WI38 (cell line): ENCODE data around the gene CTRB1.

Experiments used
- H3K4me3 ChIP-seq: 2 replicates; pipeline ENCODE4 v1.5.1; 2011; ENCODE audit warnings: low read depth, mild to moderate bottlenecking, control low read depth, low read length
- TF ChIP-seq, protein P1 (sequence below): IDR thresholded peaks from 2 replicates; pipeline ENCODE4 v1.5.1; 2012; ENCODE audit warnings: low read depth, mild to moderate bottlenecking, control low read depth, low read length

The CTRB1 gene

DNA sequence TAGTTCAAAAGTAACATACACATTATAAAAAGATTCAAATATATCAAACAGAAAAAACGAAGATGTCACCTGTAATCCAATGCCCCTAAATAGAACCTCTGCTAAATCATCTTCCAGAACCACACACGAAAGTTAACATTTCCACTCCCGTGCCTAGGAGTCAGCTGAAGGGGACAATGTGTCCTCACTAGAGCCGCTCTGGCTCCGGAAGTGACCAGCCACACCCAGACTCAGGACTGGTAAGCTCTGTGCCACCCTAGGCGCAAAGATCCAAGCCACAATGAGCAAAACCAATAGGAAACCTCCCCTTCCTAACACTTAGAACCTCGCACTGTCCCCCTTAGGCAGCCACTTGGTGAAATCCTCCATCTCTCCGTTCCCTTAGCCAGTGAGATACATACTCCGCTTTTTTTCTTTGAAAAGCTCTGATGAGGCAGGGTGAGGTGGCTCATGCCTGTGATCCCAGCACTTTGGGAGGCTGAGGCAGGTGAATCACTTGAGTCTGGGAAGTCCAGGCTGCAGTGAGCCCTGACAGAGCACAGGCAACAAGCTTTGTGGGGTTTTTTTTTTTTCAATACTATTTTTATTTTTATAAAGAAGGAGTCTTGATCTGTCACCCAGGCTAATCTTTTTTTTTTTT lies 11.8 kb downstream of the CTRB1 start:
- TF ChIP-seq, protein P1, sequence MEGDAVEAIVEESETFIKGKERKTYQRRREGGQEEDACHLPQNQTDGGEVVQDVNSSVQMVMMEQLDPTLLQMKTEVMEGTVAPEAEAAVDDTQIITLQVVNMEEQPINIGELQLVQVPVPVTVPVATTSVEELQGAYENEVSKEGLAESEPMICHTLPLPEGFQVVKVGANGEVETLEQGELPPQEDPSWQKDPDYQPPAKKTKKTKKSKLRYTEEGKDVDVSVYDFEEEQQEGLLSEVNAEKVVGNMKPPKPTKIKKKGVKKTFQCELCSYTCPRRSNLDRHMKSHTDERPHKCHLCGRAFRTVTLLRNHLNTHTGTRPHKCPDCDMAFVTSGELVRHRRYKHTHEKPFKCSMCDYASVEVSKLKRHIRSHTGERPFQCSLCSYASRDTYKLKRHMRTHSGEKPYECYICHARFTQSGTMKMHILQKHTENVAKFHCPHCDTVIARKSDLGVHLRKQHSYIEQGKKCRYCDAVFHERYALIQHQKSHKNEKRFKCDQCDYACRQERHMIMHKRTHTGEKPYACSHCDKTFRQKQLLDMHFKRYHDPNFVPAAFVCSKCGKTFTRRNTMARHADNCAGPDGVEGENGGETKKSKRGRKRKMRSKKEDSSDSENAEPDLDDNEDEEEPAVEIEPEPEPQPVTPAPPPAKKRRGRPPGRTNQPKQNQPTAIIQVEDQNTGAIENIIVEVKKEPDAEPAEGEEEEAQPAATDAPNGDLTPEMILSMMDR: no peak
- no peak overlapping the region for H3K4me3 ChIP-seq

DNA sequence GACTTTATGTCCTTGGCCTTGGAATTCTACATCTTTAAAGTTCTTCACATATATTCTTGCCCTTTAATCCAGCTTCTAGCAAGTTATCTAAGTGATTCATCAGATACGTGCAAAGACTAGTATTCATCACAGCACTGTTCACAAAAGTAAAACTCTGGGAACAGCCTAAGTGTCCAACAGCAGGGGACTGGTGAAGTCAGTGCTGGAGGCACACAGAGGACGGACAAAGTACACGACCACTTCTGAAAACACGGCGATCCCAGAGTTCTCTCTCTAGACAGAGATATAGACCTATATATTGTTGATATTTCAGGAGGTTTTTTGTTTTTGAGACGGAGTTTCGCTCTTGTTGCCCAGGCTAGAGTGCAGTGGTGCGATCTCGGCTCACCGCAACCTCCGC lies 12.8 kb downstream of the CTRB1 start:
- TF ChIP-seq, protein P1: no peak

DNA sequence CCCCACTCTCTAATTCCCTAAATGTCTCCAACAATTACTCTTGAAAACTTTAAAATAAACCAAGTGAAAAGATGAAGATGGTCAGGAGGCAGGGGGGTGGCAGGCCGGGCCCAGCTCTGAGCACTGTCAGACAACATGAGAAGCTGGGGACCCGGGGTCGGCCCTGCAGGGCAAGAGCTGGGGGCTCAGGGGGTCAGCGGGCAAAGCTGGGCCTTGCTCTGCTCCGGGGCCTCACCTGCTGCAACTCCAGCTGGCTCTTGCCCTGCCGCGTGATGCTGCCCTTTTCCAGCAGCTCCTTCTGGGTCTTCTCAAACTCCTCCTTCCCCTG lies 14.8 kb downstream of the CTRB1 start:
- TF ChIP-seq, protein P1: no peak

More for the DNA sequence above, 12.8 kb downstream of the CTRB1 start:
- no peak overlapping the region for H3K4me3 ChIP-seq

DNA sequence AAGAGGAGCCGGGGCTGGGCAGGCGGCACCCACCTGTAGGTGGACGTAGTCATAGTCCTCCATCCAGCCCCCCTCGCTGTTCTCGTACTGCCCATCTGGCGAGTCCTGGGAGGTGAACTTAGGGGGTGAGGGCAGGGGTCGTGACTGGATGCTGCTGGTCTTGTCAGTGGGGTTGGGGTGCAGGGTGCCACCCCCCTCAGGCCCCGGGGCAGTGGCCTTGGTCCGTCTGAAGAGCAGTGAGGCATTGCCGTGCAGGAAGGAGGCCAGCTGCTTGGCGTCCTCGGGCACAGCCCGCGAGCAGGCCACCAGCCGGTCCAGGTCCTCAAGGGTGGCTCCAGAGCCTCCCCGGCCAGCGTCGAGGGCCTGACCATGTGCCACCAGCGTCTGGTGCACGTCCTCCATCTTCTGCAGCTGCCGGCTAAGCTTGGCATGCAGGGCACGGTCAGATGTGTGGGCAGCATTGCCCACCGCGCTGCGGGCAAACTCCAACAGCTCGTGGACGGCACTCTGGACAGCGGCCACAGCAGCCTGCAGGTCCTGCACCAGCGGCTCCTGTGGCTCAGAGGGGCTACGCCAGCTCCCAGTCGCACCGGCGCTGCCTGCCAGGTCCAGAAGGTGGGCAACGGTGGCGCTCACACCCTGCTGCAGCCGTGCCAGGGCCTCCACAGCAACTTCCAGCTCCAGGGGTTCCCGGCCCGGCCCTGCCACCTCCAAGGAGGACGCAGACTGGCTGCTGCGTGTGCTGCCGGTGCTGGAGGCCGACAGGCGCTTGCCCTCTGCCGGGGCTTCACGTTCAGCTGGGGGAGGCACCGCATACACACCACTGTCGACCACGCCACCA lies 16.3 kb downstream of the CTRB1 start:
- no peak overlapping the region for H3K4me3 ChIP-seq
- TF ChIP-seq, protein P1: no peak

More for the DNA sequence above, 14.8 kb downstream of the CTRB1 start:
- H3K4me3 ChIP-seq: no peak overlapping the region

- TF ChIP-seq, protein P1: no peak
- H3K4me3 ChIP-seq: no peak overlapping the region
Measured at GRCh38 chr16:75235721-75236193, 17.0 kb downstream of the CTRB1 start.

- H3K4me3 ChIP-seq: no peak overlapping the region
- TF ChIP-seq, protein P1: no peak
Measured at GRCh38 chr16:75236232-75236631, 17.4 kb downstream of the CTRB1 start.
